HEK293 (cell line): ENCODE measurements around the gene NDUFS7.

Experiments
- GLI2 ChIP-seq: fragments of 450-650 bp; formaldehyde crosslinking; IDR thresholded peaks from 2 replicates; pipeline ENCODE4; 2017; ENCODE audit warnings: missing biosample characterization, missing genetic modification characterization, low read depth, borderline replicate concordance
- GLIS1 ChIP-seq: fragments of 450-650 bp; formaldehyde crosslinking; IDR thresholded peaks from 2 replicates; pipeline ENCODE4 v1.5.1; 2016; ENCODE audit warnings: missing biosample characterization, missing genetic modification characterization
- KLF7 ChIP-seq: fragments of 450-650 bp; formaldehyde crosslinking; IDR thresholded peaks from 2 replicates; pipeline ENCODE4 v1.5.1; 2016; ENCODE audit warnings: missing biosample characterization, missing genetic modification characterization, borderline replicate concordance
- RBAK ChIP-seq: fragments of 450-650 bp; formaldehyde crosslinking; IDR thresholded peaks from 2 replicates; pipeline ENCODE4 v1.5.1; 2016; ENCODE audit warnings: missing biosample characterization, missing genetic modification characterization
- SALL2 ChIP-seq: fragments of 450-650 bp; formaldehyde crosslinking; IDR thresholded peaks from 2 replicates; pipeline ENCODE4 v1.5.0; 2017; ENCODE audit warnings: missing biosample characterization, mild to moderate bottlenecking, missing genetic modification characterization, borderline replicate concordance
- WT1 ChIP-seq: fragments of 450-650 bp; formaldehyde crosslinking; IDR thresholded peaks from 2 replicates; pipeline ENCODE4 v1.5.1; 2016; ENCODE audit warnings: missing biosample characterization, missing genetic modification characterization
- ZBTB21 ChIP-seq: fragments of 450-650 bp; formaldehyde crosslinking; IDR thresholded peaks from 2 replicates; pipeline ENCODE4 v1.5.1; 2017; ENCODE audit warnings: missing biosample characterization, missing genetic modification characterization
- ZBTB8A ChIP-seq: fragments of 450-650 bp; formaldehyde crosslinking; IDR thresholded peaks from 2 replicates; pipeline ENCODE4 v1.5.1; 2016; ENCODE audit warnings: missing biosample characterization, missing genetic modification characterization
- ZEB2 ChIP-seq: fragments of 450-650 bp; formaldehyde crosslinking; IDR thresholded peaks from 2 replicates; pipeline ENCODE4 v1.5.1; 2016; ENCODE audit warnings: missing biosample characterization, missing genetic modification characterization
- ZIC2 ChIP-seq: fragments of 450-650 bp; formaldehyde crosslinking; IDR thresholded peaks from 2 replicates; pipeline ENCODE4 v1.5.1; 2016; ENCODE audit warnings: missing biosample characterization, missing genetic modification characterization
- ZNF121 ChIP-seq: fragments of 450-650 bp; formaldehyde crosslinking; IDR thresholded peaks from 2 replicates; pipeline ENCODE4 v1.5.1; 2016; ENCODE audit warnings: missing biosample characterization, missing genetic modification characterization
- ZNF155 ChIP-seq: fragments of 450-650 bp; formaldehyde crosslinking; IDR thresholded peaks from 2 replicates; pipeline ENCODE4 v1.5.1; 2016; ENCODE audit warnings: missing biosample characterization, missing genetic modification characterization
- ZNF211 ChIP-seq: fragments of 450-650 bp; formaldehyde crosslinking; IDR thresholded peaks from 2 replicates; pipeline ENCODE4 v1.5.1; 2016; ENCODE audit warnings: low read depth, missing biosample characterization, missing genetic modification characterization
- ZNF214 ChIP-seq: fragments of 450-650 bp; formaldehyde crosslinking; IDR thresholded peaks from 2 replicates; pipeline ENCODE4 v1.5.1; 2017; ENCODE audit warnings: missing biosample characterization, mild to moderate bottlenecking, missing genetic modification characterization, borderline replicate concordance
- ZNF248 ChIP-seq: fragments of 450-650 bp; formaldehyde crosslinking; IDR thresholded peaks from 2 replicates; pipeline ENCODE4 v1.5.1; 2017; ENCODE audit warnings: missing biosample characterization, missing genetic modification characterization
- ZNF341 ChIP-seq: fragments of 450-650 bp; formaldehyde crosslinking; IDR thresholded peaks from 2 replicates; pipeline ENCODE4; 2016; ENCODE audit warnings: low read depth, missing biosample characterization, missing genetic modification characterization
- ZNF350 ChIP-seq: fragments of 450-650 bp; formaldehyde crosslinking; IDR thresholded peaks from 2 replicates; pipeline ENCODE4 v1.5.0; 2017; ENCODE audit warnings: missing biosample characterization, mild to moderate bottlenecking, missing genetic modification characterization
- ZNF354C ChIP-seq: fragments of 450-650 bp; formaldehyde crosslinking; IDR thresholded peaks from 2 replicates; pipeline ENCODE4 v1.5.1; 2016; ENCODE audit warnings: missing biosample characterization, missing genetic modification characterization, low read depth, borderline replicate concordance
- ZNF394 ChIP-seq: fragments of 450-650 bp; formaldehyde crosslinking; IDR thresholded peaks from 2 replicates; pipeline ENCODE4 v1.5.1; 2016; ENCODE audit warnings: missing biosample characterization, missing genetic modification characterization, mild to moderate bottlenecking, moderate library complexity, borderline replicate concordance
- ZNF416 ChIP-seq: fragments of 450-650 bp; formaldehyde crosslinking; IDR thresholded peaks from 2 replicates; pipeline ENCODE4 v1.5.1; 2016; ENCODE audit warnings: missing biosample characterization, missing genetic modification characterization
- ZNF561 ChIP-seq: fragments of 450-650 bp; IDR thresholded peaks from 2 replicates; pipeline ENCODE4 v1.5.1; 2018; ENCODE audit warnings: missing biosample characterization, missing genetic modification characterization, borderline replicate concordance
- ZNF585B ChIP-seq: fragments of 450-650 bp; formaldehyde crosslinking; IDR thresholded peaks from 2 replicates; pipeline ENCODE4 v1.5.1; 2016; ENCODE audit warnings: missing biosample characterization, missing genetic modification characterization
- ZNF677 ChIP-seq: fragments of 450-650 bp; IDR thresholded peaks from 2 replicates; pipeline ENCODE4 v1.5.0; 2018; ENCODE audit warnings: missing biosample characterization, mild to moderate bottlenecking, missing genetic modification characterization, moderate library complexity
- ZNF776 ChIP-seq: fragments of 450-650 bp; formaldehyde crosslinking; IDR thresholded peaks from 2 replicates; pipeline ENCODE4 v1.5.0; 2017; ENCODE audit warnings: missing biosample characterization, missing genetic modification characterization, borderline replicate concordance
- ZNF791 ChIP-seq: fragments of 450-650 bp; formaldehyde crosslinking; IDR thresholded peaks from 2 replicates; pipeline ENCODE4 v1.5.1; 2016; ENCODE audit warnings: missing biosample characterization, missing genetic modification characterization
- ZSCAN16 ChIP-seq: fragments of 450-650 bp; formaldehyde crosslinking; IDR thresholded peaks from 2 replicates; pipeline ENCODE4 v1.5.1; 2016; ENCODE audit warnings: missing biosample characterization, missing genetic modification characterization
- ZSCAN23 ChIP-seq: fragments of 450-650 bp; formaldehyde crosslinking; IDR thresholded peaks from 2 replicates; pipeline ENCODE4 v1.5.1; 2016; ENCODE audit warnings: missing biosample characterization, missing genetic modification characterization
- ZSCAN4 ChIP-seq: fragments of 450-650 bp; formaldehyde crosslinking; IDR thresholded peaks from 2 replicates; pipeline ENCODE4 v1.5.1; 2017; ENCODE audit warnings: missing biosample characterization, missing genetic modification characterization
- TF ChIP-seq, protein P1 (sequence below): fragments of 450-650 bp; formaldehyde crosslinking; IDR thresholded peaks from 2 replicates; pipeline ENCODE4 v1.5.1; 2017; ENCODE audit warnings: missing biosample characterization, missing genetic modification characterization
- TF ChIP-seq, protein P2 (sequence below): fragments of 450-650 bp; formaldehyde crosslinking; IDR thresholded peaks from 2 replicates; pipeline ENCODE4 v1.5.1; 2016; ENCODE audit warnings: missing biosample characterization, missing genetic modification characterization
- TF ChIP-seq, protein P3 (sequence below): fragments of 450-650 bp; formaldehyde crosslinking; IDR thresholded peaks from 2 replicates; pipeline ENCODE4 v1.5.1; 2016; ENCODE audit warnings: missing biosample characterization, missing genetic modification characterization, borderline replicate concordance
- TF ChIP-seq, protein P4 (sequence below): fragments of 450-650 bp; formaldehyde crosslinking; IDR thresholded peaks from 2 replicates; pipeline ENCODE4 v1.5.1; 2016; ENCODE audit warnings: missing biosample characterization, missing genetic modification characterization

NDUFS7 gene

DNA sequence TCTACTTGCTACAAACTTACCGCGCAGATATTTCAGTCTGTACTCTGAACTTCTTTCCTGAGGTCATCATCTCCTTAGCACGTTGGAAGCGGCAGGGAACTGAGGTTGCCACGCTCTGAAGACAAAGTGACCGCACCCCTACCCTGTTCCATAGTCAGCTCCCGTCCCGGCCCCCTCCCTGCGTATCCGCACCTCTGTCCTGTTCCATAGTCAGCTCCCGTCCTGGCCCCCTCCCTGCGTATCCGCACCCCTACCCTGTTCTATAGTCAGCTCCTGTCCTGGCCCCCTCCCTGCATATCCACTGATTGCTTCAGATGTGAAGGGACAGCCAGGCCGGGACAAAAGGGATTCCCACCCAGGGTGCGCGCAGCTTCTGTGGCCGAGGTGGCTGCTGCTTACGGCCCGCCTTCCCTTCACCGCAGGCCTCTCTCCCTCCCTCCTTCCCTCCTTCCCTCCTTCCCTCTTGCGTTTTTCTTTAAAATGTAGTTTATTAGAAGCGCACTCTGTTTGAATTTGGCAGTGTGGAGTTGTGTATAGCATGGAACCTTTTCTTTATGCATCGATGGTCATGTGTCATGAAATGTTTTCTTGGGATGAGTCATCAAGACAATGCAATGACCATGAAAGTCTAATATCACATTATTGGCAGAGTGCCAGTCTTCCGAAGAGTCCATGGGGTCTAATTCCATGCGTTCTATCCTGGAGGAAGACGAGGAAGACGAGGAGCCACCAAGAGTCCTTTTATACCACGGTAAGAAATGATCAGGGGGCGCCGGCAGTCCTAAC is 21.9 kb upstream of the NDUFS7 start (continued):
- no peak for TF ChIP-seq ZNF354C (tag by site-specific recombination)
- TF ChIP-seq ZNF416 (tag by site-specific recombination), result no peak
- peak; percentile 23; the same call in 1 of the 2 replicates for TF ChIP-seq GLI2 (tag by site-specific recombination)
- no peak; the same call in 1 of the 2 replicates for TF ChIP-seq ZNF776 (tag by site-specific recombination)
- no peak for TF ChIP-seq ZNF341 (tag by site-specific recombination)
- peak; percentile 53; the same call in 1 of the 2 replicates for TF ChIP-seq ZNF394
- TF ChIP-seq ZIC2 (tag by site-specific recombination), result peak; percentile 26; the same call in 1 of the 2 replicates
- peak; percentile 59; the same call in 1 of the 2 replicates for TF ChIP-seq ZNF214 (tag by site-specific recombination)
- TF ChIP-seq, protein P1, sequence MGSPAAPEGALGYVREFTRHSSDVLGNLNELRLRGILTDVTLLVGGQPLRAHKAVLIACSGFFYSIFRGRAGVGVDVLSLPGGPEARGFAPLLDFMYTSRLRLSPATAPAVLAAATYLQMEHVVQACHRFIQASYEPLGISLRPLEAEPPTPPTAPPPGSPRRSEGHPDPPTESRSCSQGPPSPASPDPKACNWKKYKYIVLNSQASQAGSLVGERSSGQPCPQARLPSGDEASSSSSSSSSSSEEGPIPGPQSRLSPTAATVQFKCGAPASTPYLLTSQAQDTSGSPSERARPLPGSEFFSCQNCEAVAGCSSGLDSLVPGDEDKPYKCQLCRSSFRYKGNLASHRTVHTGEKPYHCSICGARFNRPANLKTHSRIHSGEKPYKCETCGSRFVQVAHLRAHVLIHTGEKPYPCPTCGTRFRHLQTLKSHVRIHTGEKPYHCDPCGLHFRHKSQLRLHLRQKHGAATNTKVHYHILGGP (tag by site-specific recombination), result peak; percentile 42; the same call in 1 of the 2 replicates
- TF ChIP-seq, protein P2, sequence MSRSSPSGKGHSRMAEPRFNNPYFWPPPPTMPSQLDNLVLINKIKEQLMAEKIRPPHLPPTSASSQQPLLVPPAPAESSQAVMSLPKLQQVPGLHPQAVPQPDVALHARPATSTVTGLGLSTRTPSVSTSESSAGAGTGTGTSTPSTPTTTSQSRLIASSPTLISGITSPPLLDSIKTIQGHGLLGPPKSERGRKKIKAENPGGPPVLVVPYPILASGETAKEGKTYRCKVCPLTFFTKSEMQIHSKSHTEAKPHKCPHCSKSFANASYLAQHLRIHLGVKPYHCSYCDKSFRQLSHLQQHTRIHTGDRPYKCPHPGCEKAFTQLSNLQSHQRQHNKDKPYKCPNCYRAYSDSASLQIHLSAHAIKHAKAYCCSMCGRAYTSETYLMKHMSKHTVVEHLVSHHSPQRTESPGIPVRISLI, result no peak
- TF ChIP-seq ZNF248 (tag by site-specific recombination), result 0 out of 2 replicates have a peak, but pooled peaks have one; percentile 45
- TF ChIP-seq ZNF791, result no peak
- TF ChIP-seq ZNF155, result no peak
- no peak for TF ChIP-seq ZNF585B
- TF ChIP-seq ZNF561 (tag by site-specific recombination), result peak; percentile 81
- TF ChIP-seq ZBTB21 (tag by site-specific recombination), result peak; percentile 51; the same call in 1 of the 2 replicates
- TF ChIP-seq WT1 (tag by site-specific recombination), result peak; percentile 24; the same call in 1 of the 2 replicates
- TF ChIP-seq ZSCAN23 (tag by site-specific recombination), result no peak
- TF ChIP-seq ZBTB8A (tag by site-specific recombination), result no peak
- TF ChIP-seq GLIS1 (tag by site-specific recombination), result peak; percentile 42; the same call in 1 of the 2 replicates
- TF ChIP-seq SALL2 (tag by site-specific recombination), result 0 out of 2 replicates have a peak, but pooled peaks have one; percentile 18
- TF ChIP-seq, protein P3, sequence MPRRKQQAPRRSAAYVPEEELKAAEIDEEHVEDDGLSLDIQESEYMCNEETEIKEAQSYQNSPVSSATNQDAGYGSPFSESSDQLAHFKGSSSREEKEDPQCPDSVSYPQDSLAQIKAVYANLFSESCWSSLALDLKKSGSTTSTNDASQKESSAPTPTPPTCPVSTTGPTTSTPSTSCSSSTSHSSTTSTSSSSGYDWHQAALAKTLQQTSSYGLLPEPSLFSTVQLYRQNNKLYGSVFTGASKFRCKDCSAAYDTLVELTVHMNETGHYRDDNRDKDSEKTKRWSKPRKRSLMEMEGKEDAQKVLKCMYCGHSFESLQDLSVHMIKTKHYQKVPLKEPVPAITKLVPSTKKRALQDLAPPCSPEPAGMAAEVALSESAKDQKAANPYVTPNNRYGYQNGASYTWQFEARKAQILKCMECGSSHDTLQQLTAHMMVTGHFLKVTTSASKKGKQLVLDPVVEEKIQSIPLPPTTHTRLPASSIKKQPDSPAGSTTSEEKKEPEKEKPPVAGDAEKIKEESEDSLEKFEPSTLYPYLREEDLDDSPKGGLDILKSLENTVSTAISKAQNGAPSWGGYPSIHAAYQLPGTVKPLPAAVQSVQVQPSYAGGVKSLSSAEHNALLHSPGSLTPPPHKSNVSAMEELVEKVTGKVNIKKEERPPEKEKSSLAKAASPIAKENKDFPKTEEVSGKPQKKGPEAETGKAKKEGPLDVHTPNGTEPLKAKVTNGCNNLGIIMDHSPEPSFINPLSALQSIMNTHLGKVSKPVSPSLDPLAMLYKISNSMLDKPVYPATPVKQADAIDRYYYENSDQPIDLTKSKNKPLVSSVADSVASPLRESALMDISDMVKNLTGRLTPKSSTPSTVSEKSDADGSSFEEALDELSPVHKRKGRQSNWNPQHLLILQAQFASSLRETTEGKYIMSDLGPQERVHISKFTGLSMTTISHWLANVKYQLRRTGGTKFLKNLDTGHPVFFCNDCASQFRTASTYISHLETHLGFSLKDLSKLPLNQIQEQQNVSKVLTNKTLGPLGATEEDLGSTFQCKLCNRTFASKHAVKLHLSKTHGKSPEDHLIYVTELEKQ, result peak; percentile 32; the same call in 1 of the 2 replicates
- TF ChIP-seq ZSCAN4 (tag by site-specific recombination), result no peak
- TF ChIP-seq ZSCAN16 (tag by site-specific recombination), result no peak
- TF ChIP-seq ZNF121 (tag by site-specific recombination), result no peak
- TF ChIP-seq KLF7 (tag by site-specific recombination), result no peak
- peak; percentile 50; the same call in 1 of the 2 replicates for TF ChIP-seq ZNF677 (tag by site-specific recombination)
- TF ChIP-seq, protein P4, sequence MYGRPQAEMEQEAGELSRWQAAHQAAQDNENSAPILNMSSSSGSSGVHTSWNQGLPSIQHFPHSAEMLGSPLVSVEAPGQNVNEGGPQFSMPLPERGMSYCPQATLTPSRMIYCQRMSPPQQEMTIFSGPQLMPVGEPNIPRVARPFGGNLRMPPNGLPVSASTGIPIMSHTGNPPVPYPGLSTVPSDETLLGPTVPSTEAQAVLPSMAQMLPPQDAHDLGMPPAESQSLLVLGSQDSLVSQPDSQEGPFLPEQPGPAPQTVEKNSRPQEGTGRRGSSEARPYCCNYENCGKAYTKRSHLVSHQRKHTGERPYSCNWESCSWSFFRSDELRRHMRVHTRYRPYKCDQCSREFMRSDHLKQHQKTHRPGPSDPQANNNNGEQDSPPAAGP, result peak; percentile 47; the same call in 1 of the 2 replicates
- peak; percentile 84 for TF ChIP-seq ZEB2 (tag by site-specific recombination)
- TF ChIP-seq RBAK (tag by site-specific recombination), result no peak
- no peak for TF ChIP-seq ZNF350 (tag by site-specific recombination)
- no peak for TF ChIP-seq ZNF211 (tag by site-specific recombination)
